WTC11 (cell line): ENCODE measurements around the gene R3HDM4.

ENCODE experiments used
- CTCF ChIP-seq: fragments of 200-600 bp; IDR thresholded peaks from 2 replicates; pipeline ENCODE4 v1.8.0; 2022; ENCODE audit warnings: antibody characterized with exemption
- FOXP4 ChIP-seq: sonication (generic); formaldehyde crosslinking; IDR thresholded peaks from 2 replicates; pipeline ENCODE4 v1.8.0; 2022; ENCODE audit warnings: mild to moderate bottlenecking, missing genetic modification reagents
- IRF2 ChIP-seq: sonication (generic); formaldehyde crosslinking; IDR thresholded peaks from 2 replicates; pipeline ENCODE4 v1.8.0; 2022; ENCODE audit warnings: low read depth, missing genetic modification reagents, borderline replicate concordance
- MLX ChIP-seq: sonication (generic); formaldehyde crosslinking; IDR thresholded peaks from 2 replicates; pipeline ENCODE4 v1.8.1; 2023; ENCODE audit warnings: mild to moderate bottlenecking, missing genetic modification reagents, moderate library complexity
- PREB ChIP-seq: sonication (generic); formaldehyde crosslinking; IDR thresholded peaks from 2 replicates; pipeline ENCODE4 v1.8.1; 2022; ENCODE audit warnings: mild to moderate bottlenecking, missing genetic modification reagents, moderate library complexity, borderline replicate concordance
- RELA ChIP-seq: sonication (generic); formaldehyde crosslinking; IDR thresholded peaks from 2 replicates; pipeline ENCODE4 v1.8.1; 2022; ENCODE audit warnings: missing genetic modification reagents, mild to moderate bottlenecking, borderline replicate concordance
- TEAD1 ChIP-seq: sonication (generic); formaldehyde crosslinking; IDR thresholded peaks from 2 replicates; pipeline ENCODE4 v1.8.0; 2022; ENCODE audit warnings: mild to moderate bottlenecking, missing genetic modification reagents
- TEAD4 ChIP-seq: sonication (generic); formaldehyde crosslinking; IDR thresholded peaks from 2 replicates; pipeline ENCODE4 v1.8.0; 2022; ENCODE audit warnings: mild to moderate bottlenecking, missing genetic modification reagents
- USF2 ChIP-seq: sonication (generic); formaldehyde crosslinking; IDR thresholded peaks from 2 replicates; pipeline ENCODE4 v1.8.1; 2023; ENCODE audit warnings: mild to moderate bottlenecking, missing genetic modification reagents, moderate library complexity
- ZBTB43 ChIP-seq: sonication (generic); formaldehyde crosslinking; IDR thresholded peaks from 2 replicates; pipeline ENCODE4 v1.8.1; 2023; ENCODE audit warnings: mild to moderate bottlenecking, missing genetic modification reagents

GRCh38 chr19:939439-939838 is 26.4 kb upstream of the R3HDM4 start:
- TF ChIP-seq FOXP4 (CRISPR knock-in tag) (no peak), CTCF (no peak), TEAD1 (CRISPR knock-in tag) (no peak), TEAD4 (CRISPR knock-in tag) (no peak), USF2 (CRISPR knock-in tag) (no peak), RELA (CRISPR knock-in tag) (no peak), IRF2 (CRISPR knock-in tag) (no peak), ZBTB43 (CRISPR knock-in tag) (no peak), MLX (CRISPR knock-in tag) (no peak), PREB (CRISPR knock-in tag) (no peak)
